ELR (cell line): ENCODE data around the gene GRAMD1A.
A peak's percentile ranks its signal among the peaks of the same experiment; 100 is the strongest.
"Not testable (repeated sequence)": the region's sequence is repeated elsewhere in the genome, so short reads cannot be mapped to it uniquely, and the experiment has no call there.

Source experiments
- DNase-seq: peaks from one replicate; pipeline ENCODE4 v3.0.0-alpha.2; 2015; ENCODE audit warnings: low read depth

GRAMD1A gene

DNA sequence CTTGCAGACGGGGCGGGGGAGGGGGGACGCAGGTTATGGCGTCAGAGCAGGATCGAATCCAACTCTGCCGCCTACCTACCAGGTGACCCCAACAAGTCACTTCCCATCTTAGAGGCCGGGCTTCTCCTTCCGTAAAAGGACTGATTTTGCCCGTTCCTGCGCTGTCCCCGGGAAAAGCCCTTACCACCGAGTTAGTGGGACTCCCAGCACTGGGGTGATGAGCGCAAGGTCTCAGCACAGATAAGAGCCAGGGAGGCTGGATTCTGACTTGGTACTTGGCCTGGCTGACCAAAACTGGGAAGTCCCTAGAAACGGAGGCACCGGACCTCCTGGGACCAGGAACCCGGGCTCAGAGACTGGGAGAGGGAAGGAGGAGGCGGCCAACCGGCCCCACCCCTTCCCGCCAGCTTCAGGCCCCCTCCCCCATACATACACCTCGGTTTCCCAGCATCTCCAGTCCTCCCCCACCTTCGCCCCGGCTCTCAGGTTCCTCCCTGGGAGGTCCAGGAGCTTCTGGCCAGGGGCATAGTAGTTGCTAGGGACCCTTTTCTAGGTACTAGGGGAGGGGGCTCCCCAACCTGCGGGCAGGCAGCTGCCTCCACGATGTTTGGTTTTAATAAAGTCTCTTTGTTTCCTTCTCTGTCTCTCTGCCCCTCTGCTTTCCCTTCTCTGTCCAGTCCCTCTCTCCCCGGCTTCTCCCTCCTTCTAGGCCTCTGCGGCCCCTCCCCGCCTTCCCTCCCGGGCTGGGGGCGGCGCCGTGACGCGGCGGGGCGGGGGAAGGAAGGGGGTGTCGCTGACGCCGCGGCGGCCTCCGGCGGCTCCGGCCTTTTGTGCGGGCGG, at the start of gene GRAMD1A:
TSS of gene GRAMD1A (plus strand) at position 826 of the 840 bp plus-strand sequence. CDS start 156 bp downstream, outside the sequence.
- DNase-seq: peak; percentile 85

- DNase-seq: no peak
These were observed 47.0 kb upstream of the GRAMD1A start for GRCh38 chr19:34953092-34953491.

- no peak for DNase-seq
These were observed 42.0 kb upstream of the GRAMD1A start for GRCh38 chr19:34957830-34958751.

- DNase-seq: no peak
These were observed 41.1 kb upstream of the GRAMD1A start for GRCh38 chr19:34959021-34959420.

- DNase-seq: peak; percentile 99
These were observed 39.9 kb upstream of the GRAMD1A start for GRCh38 chr19:34960103-34960805.

DNA sequence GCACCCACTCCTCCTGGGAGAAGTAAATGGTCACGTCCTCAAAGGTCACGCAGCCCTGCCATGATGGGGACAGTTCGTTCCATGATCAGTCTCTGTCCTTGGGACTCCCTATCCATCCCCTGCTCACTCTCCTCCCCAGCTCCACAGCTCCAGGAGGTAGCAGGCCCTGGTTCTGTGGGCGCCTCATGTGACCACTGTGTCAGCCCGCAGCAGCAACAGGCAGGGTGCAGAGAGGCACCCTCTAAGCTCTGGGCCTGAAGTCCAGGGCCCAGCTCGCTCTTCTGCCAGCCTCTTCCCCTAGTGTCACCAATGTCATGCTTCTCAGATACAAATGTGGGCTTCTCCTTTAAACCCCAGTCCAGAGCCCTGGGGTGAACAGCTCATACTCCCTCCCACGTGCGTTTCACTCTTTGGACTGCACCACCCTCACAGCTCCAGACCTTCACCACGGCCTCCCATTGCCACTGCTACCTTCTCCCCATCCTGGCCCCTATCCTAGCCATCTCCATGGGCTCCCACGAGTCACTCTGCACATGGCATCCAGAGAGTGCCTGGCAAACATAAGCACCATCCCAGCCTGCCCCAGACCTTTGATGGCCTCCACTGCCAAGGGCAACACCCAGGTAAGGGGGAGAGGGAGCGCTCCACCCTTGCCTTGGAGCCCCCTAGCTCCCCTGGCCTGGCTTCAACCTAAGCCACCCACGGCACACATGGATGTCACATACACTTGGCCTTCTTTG, 39.0 kb upstream of the GRAMD1A start:
- DNase-seq: peak; percentile 67

- DNase-seq: peak; percentile 64
These were observed 38.1 kb upstream of the GRAMD1A start for GRCh38 chr19:34961775-34962686.

GRCh38 chr19:34962687-34963572, 37.2 kb upstream of the GRAMD1A start:
- DNase-seq: peak; percentile 60

GRCh38 chr19:34963573-34964406, 36.3 kb upstream of the GRAMD1A start, which contains the start of gene ZNF792:
Gene ZNF792, minus strand, starts transcription at chr19:34964229. Its CDS starts 567 bp downstream, at chr19:34963662.
- peak; percentile 68 for DNase-seq

DNA sequence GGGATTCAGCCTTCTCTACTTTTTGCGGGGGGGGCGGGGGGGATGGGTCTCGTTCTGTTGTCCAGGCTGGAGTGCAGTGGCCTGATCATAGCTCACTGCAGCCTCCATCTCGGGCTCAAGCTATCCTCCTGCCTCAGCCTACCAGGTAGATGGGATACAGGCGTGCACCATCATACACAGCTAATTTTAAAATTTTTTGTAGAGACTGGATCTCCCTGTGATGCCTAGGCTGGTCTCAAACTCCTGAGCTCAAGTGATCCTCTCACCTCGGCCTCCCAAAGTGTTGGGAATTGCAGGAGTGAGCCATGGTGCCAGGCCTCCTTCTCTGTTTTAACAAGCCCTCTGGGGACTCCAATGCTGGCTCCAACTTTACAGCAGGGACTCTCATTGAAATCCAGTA, 35.5 kb upstream of the GRAMD1A start:
- DNase-seq: no peak

- DNase-seq: not testable (repeated sequence)
These were observed 34.6 kb upstream of the GRAMD1A start for GRCh38 chr19:34965505-34965904.

- no peak for DNase-seq
These were observed 32.6 kb upstream of the GRAMD1A start for GRCh38 chr19:34967551-34967950.

DNA sequence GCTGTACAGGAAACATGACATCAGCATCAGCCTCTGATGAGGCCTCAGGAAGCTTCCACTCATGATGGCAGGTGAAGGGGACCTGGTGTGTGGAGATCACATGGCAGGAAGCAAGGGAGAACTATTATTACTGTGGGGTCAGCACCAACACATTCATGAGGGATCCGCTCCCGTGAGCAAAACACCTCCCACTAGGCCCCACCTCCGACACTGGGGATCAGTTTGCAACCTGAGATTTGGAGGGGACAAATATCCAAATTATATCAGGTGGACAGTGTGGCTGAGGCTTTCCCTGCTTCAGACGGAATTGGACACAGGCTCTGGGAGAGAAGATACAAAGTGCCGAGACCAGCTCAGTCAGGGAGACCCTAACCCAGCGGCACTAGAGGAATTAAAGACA, 30.4 kb upstream of the GRAMD1A start:
- DNase-seq: no peak

- not testable (repeated sequence) for DNase-seq
These were observed 29.8 kb upstream of the GRAMD1A start for GRCh38 chr19:34970185-34970780.

- DNase-seq: no peak
These were observed 27.9 kb upstream of the GRAMD1A start for GRCh38 chr19:34972163-34972705.

- no peak for DNase-seq
These were observed 25.5 kb upstream of the GRAMD1A start for GRCh38 chr19:34974646-34975045.

DNA sequence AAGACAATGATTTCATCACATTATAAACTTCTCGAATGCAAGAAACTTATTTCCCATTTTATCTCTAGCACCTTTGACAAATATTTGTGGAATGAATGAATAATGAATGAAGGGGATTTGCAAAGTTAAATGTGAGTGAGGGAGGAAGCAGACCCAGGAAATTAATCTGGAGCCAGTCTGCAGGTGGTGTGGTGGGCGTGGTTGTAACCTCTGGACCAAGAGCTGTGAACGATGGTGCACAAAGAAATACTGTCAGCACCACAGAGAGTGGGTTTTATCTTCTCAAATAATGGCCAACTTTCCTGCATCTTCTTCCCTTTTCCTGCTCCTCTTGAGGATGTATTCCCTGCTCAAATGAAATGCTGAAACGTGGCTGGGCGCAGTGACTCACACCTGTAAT, 25.1 kb upstream of the GRAMD1A start:
- DNase-seq: no peak

- DNase-seq: no peak
These were observed 23.5 kb upstream of the GRAMD1A start for GRCh38 chr19:34976611-34977010.
